Activated CD4-positive, alpha-beta memory T cell treated with anti-CD3 and anti-CD28 coated beads, Interleukin-2, amount 10 ng/mL, durations not matched to agents 7 days and 5 days (primary cell): Measurements from ENCODE around the gene ZDHHC9. TPM values are rescaled to one million over a fixed set of nuclear protein-coding genes. Genes with fewer than 3 reads are reported as not detected.

Source experiments
- CTCF ChIA-PET: fragments of 350-600 bp; sonication (Branson Sonifier 250); formaldehyde crosslinking; loops from one replicate; lab custom pipeline; 2021; ENCODE audit warnings: antibody characterized with exemption, inconsistent platforms; lab: Charles Lee
- POLR2A ChIA-PET: fragments of 350-600 bp; sonication (Branson Sonifier 250); formaldehyde crosslinking; loops from one replicate; lab custom pipeline; 2021; ENCODE audit warnings: antibody characterized with exemption; lab: Charles Lee
- DNase-seq: peaks from one replicate; pipeline ENCODE4 v3.0.0-alpha.2; 2020
- H3K27ac Mint-ChIP-seq: one replicate; pipeline ENCODE4 v1.8.0; 2021; ENCODE audit warnings: mild to moderate bottlenecking, mixed read lengths
- H3K27me3 Mint-ChIP-seq: one replicate; pipeline ENCODE4 v1.8.0; 2021; ENCODE audit warnings: mixed read lengths
- H3K36me3 Mint-ChIP-seq: one replicate; pipeline ENCODE4 v1.8.0; 2021; ENCODE audit warnings: low read depth, mixed read lengths
- H3K4me1 Mint-ChIP-seq: one replicate; pipeline ENCODE4 v1.8.0; 2021; ENCODE audit warnings: mixed read lengths
- H3K4me3 Mint-ChIP-seq: one replicate; pipeline ENCODE4 v1.8.0; 2021; ENCODE audit warnings: mild to moderate bottlenecking, mixed read lengths
- H3K9me3 Mint-ChIP-seq: one replicate; pipeline ENCODE4 v1.8.0; 2021; ENCODE audit warnings: mixed read lengths
- total RNA-seq, 2 experiments: library from RNA; stranded (reverse); gene quantifications; one replicate each; pipeline ENCODE4 v1.2.3, GENCODE V29; 2021

Gene ZDHHC9
- total RNA-seq, 2 experiments from 2014 or later = 5.8 to 7.5 TPM

DNA sequence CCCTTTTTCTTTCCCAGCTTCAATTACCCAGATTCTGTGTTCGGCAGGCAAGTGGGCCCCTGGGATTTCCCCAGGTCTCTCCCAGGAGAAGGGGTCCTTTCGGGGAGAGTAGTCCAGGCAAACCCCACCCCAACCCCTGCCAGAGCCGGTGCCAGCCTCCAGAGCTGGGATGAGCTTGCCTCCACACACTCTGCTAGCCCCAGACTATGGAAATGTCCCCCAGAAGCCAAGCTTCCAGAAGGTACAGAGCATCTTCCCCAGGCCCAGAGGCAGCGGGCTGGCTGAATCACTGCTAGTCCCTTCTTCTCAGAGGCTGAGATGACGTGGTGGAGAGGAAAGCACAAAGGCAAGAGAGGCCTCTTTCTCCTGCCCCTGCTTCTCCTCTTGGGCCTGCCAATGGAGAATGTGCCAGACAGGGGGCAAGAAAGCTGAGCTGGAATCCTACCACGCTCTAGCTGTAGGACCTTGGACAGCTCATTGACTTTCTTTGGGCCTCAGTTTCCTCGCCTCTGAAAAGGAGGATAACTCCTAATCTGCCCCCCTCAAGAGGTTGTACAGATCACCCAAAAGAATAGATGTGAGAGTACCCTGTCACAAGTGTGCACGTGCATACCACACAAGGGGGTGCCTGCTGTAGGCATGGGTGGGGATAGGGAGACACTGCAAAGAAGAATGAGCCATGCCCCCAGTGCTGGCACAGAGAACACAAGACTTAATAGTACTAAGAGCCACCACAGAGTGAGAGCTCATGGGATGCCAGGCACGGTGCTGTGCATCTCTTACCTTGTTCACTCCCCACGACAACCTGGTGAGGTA, 61.8 kb downstream of the ZDHHC9 start:
- H3K27ac Mint-ChIP-seq = peak overlapping the region; percentile 92
- peaks cover 61% of the 10 kb centered on the region for H3K4me1 Mint-ChIP-seq
- POLR2A ChIA-PET = interaction anchor here (0.8 to 20.1 kb wide), 14 partner anchors 12 to 277 kb away, joined by 3 to 354 read pairs (median 10); partner anchors contain the start of genes APLN, UTP14A and XPNPEP2
- H3K4me3 Mint-ChIP-seq = peak overlapping the region; percentile 81
- H3K36me3 Mint-ChIP-seq = peaks cover 70% of the 10 kb centered on the region
- H3K9me3 Mint-ChIP-seq = no peaks in the 10 kb centered on the region
- CTCF ChIA-PET = interaction anchor here (0.8 to 5.6 kb wide), 15 partner anchors 12 to 279 kb away, joined by 3 to 38 read pairs (median 5); partner anchors contain the start of gene APLN
- no peak for DNase-seq
- H3K27me3 Mint-ChIP-seq = no peaks in the 10 kb centered on the region

DNA sequence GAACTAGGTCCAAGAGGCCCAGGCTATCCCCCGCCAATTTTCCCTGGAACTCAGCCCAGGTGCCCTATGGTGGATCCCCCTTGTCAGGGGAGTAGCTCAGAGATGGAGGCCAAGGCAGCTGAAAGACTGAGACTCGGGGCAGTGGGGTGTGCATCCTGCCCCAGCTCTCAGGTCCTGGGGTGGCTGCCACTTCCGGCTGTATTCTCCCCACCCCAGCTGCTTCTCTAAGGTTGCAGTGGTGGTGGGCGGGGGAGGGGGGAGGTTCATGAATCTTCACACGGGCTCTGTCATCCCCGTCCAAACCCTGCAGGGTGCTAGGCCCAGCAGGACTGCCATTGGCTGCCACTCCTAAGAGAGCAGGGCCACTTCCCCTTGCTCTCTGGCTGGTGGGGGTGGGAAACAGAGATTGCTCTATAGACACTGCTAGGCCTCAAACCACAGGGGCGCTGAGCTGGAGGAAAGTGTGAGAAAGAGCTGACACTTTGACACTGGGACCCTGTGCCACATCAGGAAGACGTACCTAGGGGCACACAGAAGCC, 62.5 kb downstream of the ZDHHC9 start:
- Mint-ChIP-seq H3K36me3 (peaks cover 66% of the 10 kb centered on the region), H3K4me3 (peak overlapping the region; percentile 81), H3K27me3 (no peaks in the 10 kb centered on the region), H3K27ac (peak overlapping the region; percentile 92), H3K9me3 (no peaks in the 10 kb centered on the region), H3K4me1 (peaks cover 62% of the 10 kb centered on the region)
- CTCF ChIA-PET = interaction anchor here (0.8 to 5.6 kb wide), 14 partner anchors 11 to 279 kb away, joined by 3 to 38 read pairs (median 4); partner anchors contain the start of gene APLN
- DNase-seq = peak; percentile 89
- POLR2A ChIA-PET = interaction anchor here (0.5 to 20.1 kb wide), 15 partner anchors 11 to 487 kb away, joined by 3 to 354 read pairs (median 10); partner anchors contain the start of genes APLN, XPNPEP2 and ZNF280C

DNA sequence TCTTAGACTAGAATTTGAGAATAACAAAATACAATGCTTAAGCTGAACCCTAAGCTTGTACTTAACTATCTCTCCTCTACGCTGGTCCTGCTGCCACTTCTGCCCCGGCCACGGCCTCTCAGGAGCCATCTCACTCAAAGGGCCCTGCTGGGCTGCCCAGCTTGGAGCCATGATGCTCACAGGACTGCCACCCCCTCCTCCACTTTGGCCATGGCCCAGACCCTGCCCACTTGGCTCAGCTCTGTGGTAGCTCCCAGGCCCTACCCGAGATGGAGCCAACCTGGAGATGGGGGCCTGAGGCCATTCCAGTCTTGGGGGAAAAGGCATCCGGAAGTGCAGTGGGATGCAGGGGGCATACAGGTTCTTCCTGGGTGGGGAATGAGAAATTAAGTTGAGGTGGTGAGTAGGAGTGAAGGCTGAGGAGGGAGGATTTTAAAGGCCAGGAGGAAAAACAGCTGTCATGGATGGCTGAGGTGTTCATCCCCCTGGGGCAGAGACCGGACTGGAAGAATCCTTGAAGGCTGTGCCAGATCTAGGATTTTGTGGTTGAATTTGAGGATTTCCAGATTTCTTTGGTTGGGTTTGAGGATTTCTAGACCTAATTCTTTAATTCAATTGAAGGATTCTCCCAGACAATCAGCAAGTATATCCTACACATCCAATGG, 63.1 kb downstream of the ZDHHC9 start:
- H3K9me3 Mint-ChIP-seq = no peaks in the 10 kb centered on the region
- peaks cover 60% of the 10 kb centered on the region for H3K36me3 Mint-ChIP-seq
- POLR2A ChIA-PET = interaction anchor here (0.5 to 20.1 kb wide), 12 partner anchors 11 to 488 kb away, joined by 3 to 354 read pairs (median 22); partner anchors contain the start of genes APLN, XPNPEP2 and ZNF280C
- H3K4me3 Mint-ChIP-seq = peak overlapping the region; percentile 81
- H3K4me1 Mint-ChIP-seq = peaks cover 58% of the 10 kb centered on the region
- CTCF ChIA-PET = interaction anchor here (1.3 to 5.6 kb wide), 11 partner anchors 10 to 280 kb away, joined by 3 to 38 read pairs (median 7); partner anchors contain the start of gene APLN
- H3K27me3 Mint-ChIP-seq = no peaks in the 10 kb centered on the region
- H3K27ac Mint-ChIP-seq = peak overlapping the region; percentile 92
- DNase-seq = no peak

DNA sequence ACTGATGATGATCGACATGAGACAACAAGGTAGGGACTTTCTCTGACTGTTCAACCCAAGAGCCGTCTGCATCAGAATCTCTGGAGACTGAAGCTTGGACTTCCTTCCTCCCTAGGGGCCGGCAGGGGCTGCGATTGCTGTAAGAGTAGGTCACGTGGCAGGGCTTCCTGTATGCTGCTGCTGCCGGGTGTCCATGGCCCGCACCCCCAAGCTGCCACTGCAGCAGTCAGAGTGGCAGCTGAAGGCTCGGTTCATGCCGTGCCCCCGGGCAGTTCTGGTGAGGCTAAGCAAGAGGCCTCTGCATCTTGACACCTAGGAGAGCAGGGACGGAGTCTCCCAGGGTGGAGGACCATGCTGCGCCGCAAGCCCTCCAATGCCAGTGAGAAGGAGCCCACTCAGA, 63.9 kb downstream of the ZDHHC9 start, which contains the start of gene SASH3:
Gene SASH3 (plus strand): TSS at position 203 of the 400 bp plus-strand sequence. CDS start 149 bp downstream, at position 352.
- peak; percentile 81 for DNase-seq
- Mint-ChIP-seq H3K9me3 (no peaks in the 10 kb centered on the region), H3K36me3 (peaks cover 53% of the 10 kb centered on the region), H3K4me3 (peak within 1 kb of the TSS; percentile 81), H3K4me1 (peaks cover 59% of the 10 kb centered on the region), H3K27me3 (no peaks in the 10 kb centered on the region), H3K27ac (peak within 1 kb of the TSS; percentile 92)
- ChIA-PET CTCF (interaction anchor here (1.3 to 5.6 kb wide), 6 partner anchors 10 to 102 kb away, joined by 3 to 38 read pairs (median 26); no protein-coding TSS in a partner anchor), POLR2A (interaction anchor here (0.8 to 20.1 kb wide), 8 partner anchors 10 to 306 kb away, joined by 3 to 354 read pairs (median 64); partner anchors contain the start of gene XPNPEP2)

GRCh38 chrX:129779086-129779672, 64.5 kb downstream of the ZDHHC9 start:
- Mint-ChIP-seq H3K9me3 (no peaks in the 10 kb centered on the region), H3K4me1 (peaks cover 58% of the 10 kb centered on the region), H3K36me3 (peaks cover 48% of the 10 kb centered on the region), H3K4me3 (peak overlapping the region; percentile 81), H3K27ac (peak overlapping the region; percentile 92), H3K27me3 (no peaks in the 10 kb centered on the region)
- DNase-seq = no peak
- ChIA-PET CTCF (interaction anchor here (0.8 to 5.6 kb wide), 7 partner anchors 9 to 54 kb away, joined by 3 to 38 read pairs (median 17); no protein-coding TSS in a partner anchor), POLR2A (interaction anchor here (1.4 to 20.1 kb wide), 8 partner anchors 9 to 307 kb away, joined by 3 to 354 read pairs (median 64); partner anchors contain the start of gene XPNPEP2)

DNA sequence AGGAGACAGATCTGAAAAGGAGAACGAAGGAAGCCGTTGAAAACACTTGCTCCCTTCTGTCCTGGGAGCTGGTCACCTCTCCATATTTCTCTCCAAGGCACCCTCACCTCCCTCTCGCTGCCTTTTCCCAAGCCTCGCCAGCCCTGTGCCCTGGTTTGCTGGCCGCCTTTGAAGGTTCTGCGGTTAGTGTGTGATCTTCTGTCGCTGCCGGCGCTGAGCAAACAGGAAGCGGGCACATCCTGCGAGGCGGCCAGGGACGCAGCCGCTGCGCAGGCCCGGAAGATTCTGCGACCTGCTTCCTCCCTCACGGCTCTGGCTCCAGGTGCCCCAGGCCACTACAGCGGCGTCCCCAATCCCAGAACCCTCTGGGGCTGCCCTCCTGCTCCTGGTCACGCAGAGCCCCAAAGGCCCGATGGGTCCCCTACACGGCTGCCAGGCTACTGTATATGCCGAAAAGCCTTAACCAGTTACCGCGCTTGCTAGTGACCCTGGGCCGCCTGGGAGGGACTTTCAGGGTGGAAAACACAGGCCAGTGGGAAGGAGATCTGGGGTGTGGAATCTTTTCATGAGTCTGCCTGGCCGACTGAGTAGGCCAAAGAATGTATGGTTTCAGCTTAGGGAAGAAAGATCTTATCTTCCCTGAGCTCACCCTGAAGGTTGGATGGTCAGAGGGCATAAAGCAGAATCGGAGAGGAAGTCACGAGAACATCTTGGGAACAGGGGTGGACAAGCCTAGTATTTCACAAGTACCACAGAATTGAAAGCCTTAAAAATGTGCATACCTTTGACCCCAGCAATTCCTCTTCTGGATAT, 66.3 kb downstream of the ZDHHC9 start:
- POLR2A ChIA-PET = interaction anchor here (1.1 to 20.1 kb wide), 7 partner anchors 8 to 308 kb away, joined by 3 to 354 read pairs (median 7); no protein-coding TSS in a partner anchor
- H3K4me1 Mint-ChIP-seq = peaks cover 61% of the 10 kb centered on the region

GRCh38 chrX:129773649-129774458, 69.8 kb downstream of the ZDHHC9 start:
- ChIA-PET POLR2A (interaction anchor here (1.7 to 20.1 kb wide), 5 partner anchors 7 to 29 kb away, joined by 8 to 354 read pairs (median 202); partner anchors contain the start of gene SASH3), CTCF (interaction anchor here (0.7 to 3.9 kb wide), 7 partner anchors 10 to 29 kb away, joined by 3 to 31 read pairs (median 6); no protein-coding TSS in a partner anchor)
- Mint-ChIP-seq H3K4me1 (peaks cover 85% of the 10 kb centered on the region), H3K27ac (peak overlapping the region; percentile 95), H3K4me3 (no peak overlapping the region), H3K36me3 (peaks cover 3% of the 10 kb centered on the region), H3K9me3 (no peaks in the 10 kb centered on the region), H3K27me3 (no peaks in the 10 kb centered on the region)
- DNase-seq = no peak

More for the DNA sequence above, 66.3 kb downstream of the ZDHHC9 start:
- H3K9me3 Mint-ChIP-seq = no peaks in the 10 kb centered on the region
- peak; percentile 81 for DNase-seq
- no peaks in the 10 kb centered on the region for H3K27me3 Mint-ChIP-seq
- peaks cover 30% of the 10 kb centered on the region for H3K36me3 Mint-ChIP-seq
- H3K4me3 Mint-ChIP-seq = peak overlapping the region; percentile 71
- peak overlapping the region; percentile 92 for H3K27ac Mint-ChIP-seq
- CTCF ChIA-PET = interaction anchor here (0.8 to 1.9 kb wide), 6 partner anchors 9 to 39 kb away, joined by 3 to 12 read pairs (median 4); no protein-coding TSS in a partner anchor

GRCh38 chrX:129772796-129773431, 70.8 kb downstream of the ZDHHC9 start:
- POLR2A ChIA-PET = interaction anchor here (1.0 to 20.1 kb wide), 8 partner anchors 8 to 36 kb away, joined by 3 to 354 read pairs (median 25); partner anchors contain the start of gene SASH3
- H3K4me1 Mint-ChIP-seq = peaks cover 86% of the 10 kb centered on the region
- H3K36me3 Mint-ChIP-seq = peaks cover 3% of the 10 kb centered on the region
- peak overlapping the region; percentile 58 for H3K4me3 Mint-ChIP-seq
- no peaks in the 10 kb centered on the region for H3K9me3 Mint-ChIP-seq
- H3K27ac Mint-ChIP-seq = peak overlapping the region; percentile 95
- no peaks in the 10 kb centered on the region for H3K27me3 Mint-ChIP-seq
- CTCF ChIA-PET = interaction anchor here (0.6 to 5.1 kb wide), 6 partner anchors 9 to 17 kb away, joined by 3 to 35 read pairs (median 11); partner anchors contain the start of gene SASH3
- DNase-seq = peak; percentile 58

DNA sequence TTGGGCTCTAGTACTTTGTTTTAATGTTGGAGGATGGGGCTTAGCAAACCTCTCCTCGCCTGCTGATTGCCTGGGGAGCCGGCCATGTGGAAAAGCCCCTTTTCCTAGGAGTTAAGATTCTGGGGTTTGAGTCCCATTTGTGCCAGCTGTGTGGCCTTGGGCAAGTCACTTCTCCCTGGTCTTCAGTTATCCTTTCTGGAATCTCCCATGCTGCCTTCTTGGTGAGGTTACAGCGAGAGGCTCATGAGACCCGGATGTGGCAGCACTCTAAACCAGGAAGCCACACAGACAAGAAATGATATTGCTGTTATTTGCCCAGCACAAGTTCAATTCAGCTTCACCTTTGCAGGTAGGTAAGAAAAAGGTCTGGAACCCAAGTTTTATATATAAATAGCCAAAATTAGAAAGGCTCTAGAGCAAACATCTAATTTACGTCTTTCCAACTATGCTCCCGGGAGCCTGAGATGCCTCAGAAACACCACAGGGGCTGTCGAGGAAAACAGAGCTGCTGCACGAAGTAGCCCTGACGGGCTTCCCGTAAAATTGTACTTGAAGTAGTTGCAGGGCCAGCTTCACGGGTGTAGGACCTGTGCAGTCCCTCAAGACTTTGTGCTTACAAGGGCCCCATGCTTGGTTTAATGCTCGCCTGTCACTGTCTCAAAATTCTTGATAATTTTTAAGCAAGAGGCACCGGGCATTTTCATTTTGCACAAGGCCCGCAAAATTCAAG, 72.3 kb downstream of the ZDHHC9 start:
- Mint-ChIP-seq H3K4me3 (peak overlapping the region; percentile 24), H3K27ac (peak overlapping the region; percentile 95)

More for the DNA sequence above, 72.3 kb downstream of the ZDHHC9 start:
- CTCF ChIA-PET = interaction anchor here (0.7 to 5.1 kb wide), 4 partner anchors 10 to 16 kb away, joined by 3 to 35 read pairs (median 24); partner anchors contain the start of gene SASH3
- Mint-ChIP-seq H3K27me3 (no peaks in the 10 kb centered on the region), H3K36me3 (peaks cover 6% of the 10 kb centered on the region), H3K4me1 (peaks cover 83% of the 10 kb centered on the region), H3K9me3 (no peaks in the 10 kb centered on the region)
- POLR2A ChIA-PET = interaction anchor here (1.1 to 20.1 kb wide), 7 partner anchors 9 to 257 kb away, joined by 3 to 354 read pairs (median 42); partner anchors contain the start of gene SASH3
- DNase-seq = peak; percentile 60
